ENCODE data around the gene EGLN3.

DNA sequence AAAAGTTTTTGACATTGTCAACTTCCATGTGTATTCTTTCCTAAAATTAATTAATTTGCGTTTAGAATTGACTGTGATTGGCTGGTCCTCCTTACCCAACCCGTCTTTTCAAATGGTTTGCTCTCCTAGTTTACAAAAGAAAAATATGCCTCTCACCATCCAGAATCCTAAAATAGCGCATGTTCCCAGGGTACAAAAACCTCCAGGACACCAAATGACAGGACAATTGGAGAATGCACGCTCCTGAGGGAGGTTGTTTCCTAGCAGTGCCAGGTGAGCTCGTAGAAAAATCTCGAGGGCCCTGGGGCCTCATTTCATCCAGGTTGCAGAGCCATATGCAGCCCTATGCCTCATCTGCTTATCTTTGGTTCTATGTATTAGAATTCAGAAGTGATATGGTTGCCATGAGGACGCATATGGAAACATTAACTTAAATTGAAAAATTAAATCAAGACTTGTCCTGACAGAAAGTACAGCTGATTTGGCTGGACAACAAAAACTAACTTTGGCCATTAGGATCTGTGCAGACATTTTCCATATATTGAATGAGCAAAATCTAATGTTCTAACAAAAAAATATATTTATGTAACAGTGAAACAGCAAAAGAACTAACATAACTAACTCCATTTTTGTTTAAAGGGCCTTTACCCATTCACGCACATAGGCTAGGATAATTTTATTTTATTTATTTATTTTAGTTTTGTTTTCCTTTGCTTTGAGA is 28.2 kb upstream of the EGLN3 start:
- TF ChIP-seq EP300 (IDR thresholded peaks at IDR 0.05): no peak
- TF ChIP-seq, protein P1, sequence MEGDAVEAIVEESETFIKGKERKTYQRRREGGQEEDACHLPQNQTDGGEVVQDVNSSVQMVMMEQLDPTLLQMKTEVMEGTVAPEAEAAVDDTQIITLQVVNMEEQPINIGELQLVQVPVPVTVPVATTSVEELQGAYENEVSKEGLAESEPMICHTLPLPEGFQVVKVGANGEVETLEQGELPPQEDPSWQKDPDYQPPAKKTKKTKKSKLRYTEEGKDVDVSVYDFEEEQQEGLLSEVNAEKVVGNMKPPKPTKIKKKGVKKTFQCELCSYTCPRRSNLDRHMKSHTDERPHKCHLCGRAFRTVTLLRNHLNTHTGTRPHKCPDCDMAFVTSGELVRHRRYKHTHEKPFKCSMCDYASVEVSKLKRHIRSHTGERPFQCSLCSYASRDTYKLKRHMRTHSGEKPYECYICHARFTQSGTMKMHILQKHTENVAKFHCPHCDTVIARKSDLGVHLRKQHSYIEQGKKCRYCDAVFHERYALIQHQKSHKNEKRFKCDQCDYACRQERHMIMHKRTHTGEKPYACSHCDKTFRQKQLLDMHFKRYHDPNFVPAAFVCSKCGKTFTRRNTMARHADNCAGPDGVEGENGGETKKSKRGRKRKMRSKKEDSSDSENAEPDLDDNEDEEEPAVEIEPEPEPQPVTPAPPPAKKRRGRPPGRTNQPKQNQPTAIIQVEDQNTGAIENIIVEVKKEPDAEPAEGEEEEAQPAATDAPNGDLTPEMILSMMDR (IDR thresholded peaks at IDR 0.05): no peak
